ENCODE results near the gene PRM1. TPM values are rescaled to one million over a fixed set of nuclear protein-coding genes. Genes with fewer than 3 reads are reported as not detected.
A peak's percentile ranks its signal among the peaks of the same experiment; 100 is the strongest.

PRM1 gene
- total and polyA plus RNA-seq, 2 donors, result 0.34 TPM; not detected in 1

DNA sequence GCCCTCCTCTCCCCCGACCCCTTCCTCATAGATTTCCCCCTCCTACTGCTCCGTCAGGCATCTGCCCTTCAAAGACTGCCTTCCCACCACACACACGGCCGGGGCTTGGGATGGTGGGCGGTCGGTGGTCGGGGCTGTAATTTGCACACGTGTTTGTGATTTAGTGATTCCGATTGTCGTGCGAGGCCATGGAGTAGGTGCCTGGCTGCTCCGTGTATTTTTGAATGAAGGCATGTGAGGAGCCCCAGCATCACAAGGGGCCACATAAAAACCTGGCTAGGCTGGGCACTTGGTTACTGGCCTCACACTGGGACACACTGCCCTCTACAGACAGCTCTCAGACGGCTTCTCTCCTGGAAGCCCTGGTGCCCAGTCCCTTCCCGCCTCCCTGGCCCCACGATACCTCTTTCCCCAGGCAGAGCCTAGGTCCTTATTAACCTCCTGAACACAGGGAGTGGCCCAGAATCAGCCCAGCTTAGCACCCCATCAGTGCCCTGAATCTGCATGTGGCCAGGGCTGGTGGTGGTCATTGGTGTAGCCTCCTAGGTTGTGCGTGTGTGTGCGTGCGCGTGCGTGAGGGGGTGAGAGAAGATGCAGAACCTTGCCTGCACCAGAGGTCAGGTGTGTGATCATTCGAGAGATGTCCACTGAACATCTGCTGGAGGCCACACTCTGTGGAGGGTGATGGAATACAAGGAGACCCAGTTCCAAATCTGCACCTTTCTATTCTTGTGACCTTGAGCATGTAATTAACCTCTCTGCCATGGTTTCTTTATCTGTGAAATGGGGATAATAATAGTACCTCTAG lies 23.8 kb downstream of the PRM1 start:
- Histone ChIP-seq H3K4me3 (ENCODE audit: low read length in 2 of 2) (peak overlapping the region; percentile 89 to 93), H3K27ac (ENCODE audit: low read depth in 1 of 2, low read length in 1 of 2) (peak overlapping the region; percentile 37 to 93), H3K9me3 (ENCODE audit: control insufficient read depth in 2 of 2, insufficient read depth in 1 of 2, low read length in 1 of 2) (no peaks in the 10 kb centered on the region), H3K36me3 (ENCODE audit: control insufficient read depth in 2 of 2, insufficient read depth in 2 of 2, low read length in 1 of 2) (peaks cover 24 to 31% of the 10 kb centered on the region in 2 donors), H3K4me1 (ENCODE audit: control insufficient read depth in 2 of 2, insufficient read depth in 2 of 2, low read length in 2 of 2) (peaks cover 25 to 64% of the 10 kb centered on the region in 2 donors), H3K27me3 (ENCODE audit: control insufficient read depth in 2 of 2, insufficient read depth in 1 of 2, low read length in 1 of 2) (no peaks in the 10 kb centered on the region)
- WGBS, result 30% methylated on average over 21 of the region's 21 CpGs
- DNase-seq (ENCODE audit: low read depth in 6 of 9, low spot score in 9 of 9), result peak in 4 of 9 donors; percentile 50 to 77 (median 58)

GRCh38 chr16:11256661-11257130 lies 24.4 kb downstream of the PRM1 start:
- H3K27ac ChIP-seq (ENCODE audit: low read depth in 1 of 2, low read length in 1 of 2), result peak overlapping the region; percentile 93 to 94
- peaks cover 31 to 71% of the 10 kb centered on the region in 2 donors for H3K4me1 ChIP-seq (ENCODE audit: control insufficient read depth in 2 of 2, insufficient read depth in 2 of 2, low read length in 2 of 2)
- H3K9me3 ChIP-seq (ENCODE audit: control insufficient read depth in 2 of 2, insufficient read depth in 1 of 2, low read length in 1 of 2), result no peaks in the 10 kb centered on the region
- H3K36me3 ChIP-seq (ENCODE audit: control insufficient read depth in 2 of 2, insufficient read depth in 2 of 2, low read length in 1 of 2), result peaks cover 30 to 33% of the 10 kb centered on the region in 2 donors
- no peak for DNase-seq (ENCODE audit: low read depth in 6 of 9, low spot score in 9 of 9)
- WGBS, result under 1% methylated on average over 32 of the region's 32 CpGs
- peak overlapping the region; percentile 89 to 93 for H3K4me3 ChIP-seq (ENCODE audit: low read length in 2 of 2)
- no peaks in the 10 kb centered on the region for H3K27me3 ChIP-seq (ENCODE audit: control insufficient read depth in 2 of 2, insufficient read depth in 1 of 2, low read length in 1 of 2)

- peak within 1 kb of the TSS; percentile 93 to 94 for H3K27ac ChIP-seq (ENCODE audit: low read depth in 1 of 2, low read length in 1 of 2)
- no peaks in the 10 kb centered on the region for H3K27me3 ChIP-seq (ENCODE audit: control insufficient read depth in 2 of 2, insufficient read depth in 1 of 2, low read length in 1 of 2)
- no peaks in the 10 kb centered on the region for H3K9me3 ChIP-seq (ENCODE audit: control insufficient read depth in 2 of 2, insufficient read depth in 1 of 2, low read length in 1 of 2)
- peaks cover 31 to 77% of the 10 kb centered on the region in 2 donors for H3K4me1 ChIP-seq (ENCODE audit: control insufficient read depth in 2 of 2, insufficient read depth in 2 of 2, low read length in 2 of 2)
- WGBS, result under 1% methylated on average over 100 of the region's 100 CpGs
- peak within 1 kb of the TSS; percentile 89 to 93 for H3K4me3 ChIP-seq (ENCODE audit: low read length in 2 of 2)
- DNase-seq (ENCODE audit: low read depth in 6 of 9, low spot score in 9 of 9), result peak in 7 of 9 donors; percentile 57 to 94 (median 85)
- peaks cover 37 to 38% of the 10 kb centered on the region in 2 donors for H3K36me3 ChIP-seq (ENCODE audit: control insufficient read depth in 2 of 2, insufficient read depth in 2 of 2, low read length in 1 of 2)
Measured at GRCh38 chr16:11255737-11256660, 25.1 kb downstream of the PRM1 start, which contains the start of gene SOCS1. Gene SOCS1, minus strand, starts transcription at chr16:11256204. Its CDS starts 726 bp downstream, at chr16:11255478.

DNA sequence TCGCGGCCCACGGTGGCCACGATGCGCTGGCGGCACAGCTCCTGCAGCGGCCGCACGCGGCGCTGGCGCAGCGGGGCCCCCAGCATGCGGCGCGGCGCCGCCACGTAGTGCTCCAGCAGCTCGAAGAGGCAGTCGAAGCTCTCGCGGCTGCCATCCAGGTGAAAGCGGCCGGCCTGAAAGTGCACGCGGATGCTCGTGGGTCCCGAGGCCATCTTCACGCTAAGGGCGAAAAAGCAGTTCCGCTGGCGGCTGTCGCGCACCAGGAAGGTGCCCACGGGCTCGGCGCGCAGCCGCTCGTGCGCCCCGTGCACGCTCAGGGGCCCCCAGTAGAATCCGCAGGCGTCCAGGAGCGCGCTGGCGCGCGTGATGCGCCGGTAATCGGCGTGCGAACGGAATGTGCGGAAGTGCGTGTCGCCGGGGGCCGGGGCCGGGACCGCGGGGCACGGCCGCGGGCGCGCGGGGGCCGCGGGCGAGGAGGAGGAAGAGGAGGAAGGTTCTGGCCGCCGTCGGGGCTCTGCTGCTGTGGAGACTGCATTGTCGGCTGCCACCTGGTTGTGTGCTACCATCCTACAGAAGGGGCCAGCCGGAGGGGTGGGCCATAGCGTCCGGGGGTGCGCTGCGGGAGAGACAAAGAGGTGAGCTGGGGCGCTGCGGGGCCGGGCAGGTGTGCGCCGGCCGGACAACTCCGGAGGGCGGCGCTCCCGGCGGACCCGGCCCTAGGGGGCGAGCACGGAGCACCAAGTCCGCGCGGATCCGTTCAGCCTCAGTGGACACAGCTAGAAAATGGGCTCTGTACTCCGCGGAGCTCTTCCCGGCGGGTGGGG lies 26.0 kb downstream of the PRM1 start:
- Histone ChIP-seq H3K9me3 (ENCODE audit: control insufficient read depth in 2 of 2, insufficient read depth in 1 of 2, low read length in 1 of 2) (no peaks in the 10 kb centered on the region), H3K4me1 (ENCODE audit: control insufficient read depth in 2 of 2, insufficient read depth in 2 of 2, low read length in 2 of 2) (peaks cover 31 to 71% of the 10 kb centered on the region in 2 donors), H3K27ac (ENCODE audit: low read depth in 1 of 2, low read length in 1 of 2) (peak overlapping the region; percentile 84 to 93), H3K27me3 (ENCODE audit: control insufficient read depth in 2 of 2, insufficient read depth in 1 of 2, low read length in 1 of 2) (no peaks in the 10 kb centered on the region), H3K4me3 (ENCODE audit: low read length in 2 of 2) (peak overlapping the region; percentile 82 to 93), H3K36me3 (ENCODE audit: control insufficient read depth in 2 of 2, insufficient read depth in 2 of 2, low read length in 1 of 2) (peaks cover 40 to 42% of the 10 kb centered on the region in 2 donors)
- peak in 6 of 9 donors; percentile 56 to 84 (median 71) for DNase-seq (ENCODE audit: low read depth in 6 of 9, low spot score in 9 of 9)
- WGBS, result 1% methylated on average over 105 of the region's 105 CpGs

DNA sequence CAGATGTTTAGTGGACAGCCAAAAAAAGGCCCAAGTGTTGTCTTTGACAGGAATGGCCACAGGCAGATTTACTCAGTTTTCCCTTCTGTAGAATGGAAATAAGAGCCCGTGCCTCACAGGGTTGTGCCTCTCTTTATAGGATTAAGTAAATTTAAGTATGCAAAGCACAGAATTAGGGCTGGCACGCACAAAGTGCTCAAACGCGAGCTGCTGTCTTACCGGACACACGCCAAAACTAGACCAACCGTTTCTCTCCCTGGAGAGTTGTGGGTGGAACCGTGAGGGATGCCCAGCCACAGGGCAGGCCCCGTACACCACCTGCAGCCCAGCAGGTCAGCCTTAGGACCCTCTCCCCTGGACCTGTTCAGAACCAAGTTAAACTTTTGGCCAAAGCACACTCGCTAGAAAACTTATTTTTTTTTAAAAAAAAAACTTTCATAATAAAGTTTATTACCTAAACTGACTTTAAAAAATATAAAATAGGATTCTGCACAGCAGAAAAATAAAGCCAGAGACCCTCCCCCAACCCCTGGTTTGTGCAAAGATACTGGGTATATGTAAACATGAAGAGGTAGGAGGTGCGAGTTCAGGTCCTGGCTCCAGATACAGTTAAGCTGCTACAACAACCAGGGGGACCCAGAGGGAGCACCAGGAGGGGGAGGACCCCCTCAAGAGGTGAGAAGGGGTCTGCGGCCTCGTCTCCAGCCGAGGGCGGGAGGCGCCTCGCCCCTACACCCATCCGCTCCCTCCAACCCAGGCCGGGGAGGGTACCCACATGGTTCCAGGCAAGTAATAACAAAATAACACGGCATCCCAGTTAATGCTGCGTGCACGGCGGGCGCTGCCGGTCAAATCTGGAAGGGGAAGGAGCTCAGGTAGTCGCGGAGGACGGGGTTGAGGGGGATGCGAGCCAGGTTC lies 26.9 kb downstream of the PRM1 start:
- Histone ChIP-seq H3K36me3 (ENCODE audit: control insufficient read depth in 2 of 2, insufficient read depth in 2 of 2, low read length in 1 of 2) (peaks cover 43 to 49% of the 10 kb centered on the region in 2 donors), H3K27ac (ENCODE audit: low read depth in 1 of 2, low read length in 1 of 2) (peak overlapping the region; percentile 66 to 93), H3K4me3 (ENCODE audit: low read length in 2 of 2) (peak overlapping the region; percentile 82 to 93), H3K4me1 (ENCODE audit: control insufficient read depth in 2 of 2, insufficient read depth in 2 of 2, low read length in 2 of 2) (peaks cover 31 to 62% of the 10 kb centered on the region in 2 donors), H3K9me3 (ENCODE audit: control insufficient read depth in 2 of 2, insufficient read depth in 1 of 2, low read length in 1 of 2) (peaks cover 0 to 1% of the 10 kb centered on the region in 2 donors), H3K27me3 (ENCODE audit: control insufficient read depth in 2 of 2, insufficient read depth in 1 of 2, low read length in 1 of 2) (no peaks in the 10 kb centered on the region)
- WGBS, result 62% methylated on average over 29 of the region's 29 CpGs
- DNase-seq (ENCODE audit: low read depth in 6 of 9, low spot score in 9 of 9), result no peak

DNA sequence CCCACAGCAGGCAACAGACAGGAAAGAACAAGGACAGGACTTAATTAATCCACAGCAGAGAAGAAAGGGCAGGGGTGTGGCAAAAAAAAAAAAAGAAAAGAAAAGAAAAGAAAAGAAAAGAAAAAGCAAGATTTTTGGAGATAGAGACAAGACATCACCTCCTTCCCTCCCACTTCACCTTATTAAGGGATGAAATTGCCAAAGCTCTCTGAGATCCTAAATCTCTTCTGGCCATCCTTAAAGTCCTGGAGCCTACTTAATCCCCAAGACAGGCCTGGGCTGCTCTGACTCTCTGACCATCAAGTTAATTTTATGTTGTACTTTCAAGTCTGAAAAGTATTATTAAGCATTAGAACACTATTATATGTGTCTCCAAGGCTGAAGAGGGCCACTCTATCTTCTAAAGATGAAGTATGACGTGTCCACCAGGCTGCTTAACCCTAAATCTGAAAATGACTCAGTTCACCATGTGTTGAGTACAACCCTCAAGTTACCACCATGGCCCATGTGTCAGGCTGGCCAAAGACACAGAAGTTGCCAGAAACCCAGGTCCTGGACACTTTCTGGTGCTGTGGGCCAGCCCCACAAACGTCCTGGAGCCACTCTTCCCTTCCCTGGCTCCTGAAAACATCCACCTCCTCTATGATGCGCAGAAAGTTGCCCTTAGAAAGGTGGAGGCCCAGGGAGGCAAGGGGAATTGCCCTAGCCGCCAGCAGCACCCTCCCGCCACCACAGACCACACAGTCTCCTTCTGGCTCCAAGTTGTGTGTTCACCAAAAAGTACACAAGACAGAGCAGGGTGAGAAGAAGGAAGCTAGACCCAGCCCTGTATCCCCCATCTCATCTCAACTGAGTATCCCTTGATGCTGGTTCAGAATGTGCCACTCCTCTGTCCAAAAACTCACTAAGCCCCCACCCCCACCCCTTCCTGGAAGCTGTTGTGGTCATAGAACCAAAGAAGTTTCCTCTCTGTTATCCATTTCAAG lies 27.8 kb downstream of the PRM1 start:
- H3K36me3 ChIP-seq (ENCODE audit: control insufficient read depth in 2 of 2, insufficient read depth in 2 of 2, low read length in 1 of 2), result peaks cover 44 to 53% of the 10 kb centered on the region in 2 donors
- peak overlapping the region; percentile 66 to 78 for H3K27ac ChIP-seq (ENCODE audit: low read depth in 1 of 2, low read length in 1 of 2)
- DNase-seq (ENCODE audit: low read depth in 6 of 9, low spot score in 9 of 9), result peak in 1 of 9 donors; percentile 46
- peak overlapping the region; percentile 82 to 93 for H3K4me3 ChIP-seq (ENCODE audit: low read length in 2 of 2)
- H3K9me3 ChIP-seq (ENCODE audit: control insufficient read depth in 2 of 2, insufficient read depth in 1 of 2, low read length in 1 of 2), result peaks cover 0 to 1% of the 10 kb centered on the region in 2 donors
- WGBS, result 62% methylated on average over 5 of the region's 5 CpGs
- H3K4me1 ChIP-seq (ENCODE audit: control insufficient read depth in 2 of 2, insufficient read depth in 2 of 2, low read length in 2 of 2), result peaks cover 21 to 53% of the 10 kb centered on the region in 2 donors
- no peaks in the 10 kb centered on the region for H3K27me3 ChIP-seq (ENCODE audit: control insufficient read depth in 2 of 2, insufficient read depth in 1 of 2, low read length in 1 of 2)

DNA sequence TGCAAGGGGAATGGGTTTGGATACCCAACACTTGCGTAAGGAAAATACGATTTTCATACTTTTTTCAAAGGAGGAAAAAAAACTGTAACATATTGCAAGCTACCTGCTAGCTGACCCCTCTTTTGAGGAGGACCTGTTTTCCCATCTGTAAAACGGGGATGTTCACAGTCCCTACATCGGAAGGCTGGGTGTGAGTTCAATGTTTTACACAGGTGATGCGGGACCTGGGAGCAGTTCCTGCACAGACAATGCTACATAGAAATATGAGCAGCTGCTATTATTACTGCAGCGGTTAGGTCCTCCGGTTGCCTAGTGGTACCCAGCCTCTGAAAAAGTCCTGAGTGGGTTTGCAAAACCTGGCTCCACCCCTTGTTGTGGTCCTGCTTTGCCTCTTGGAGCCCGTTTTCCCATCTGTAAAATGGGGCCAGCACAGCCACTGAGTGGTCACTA lies 28.6 kb downstream of the PRM1 start:
- no peak for DNase-seq (ENCODE audit: low read depth in 6 of 9, low spot score in 9 of 9)
- Histone ChIP-seq H3K36me3 (ENCODE audit: control insufficient read depth in 2 of 2, insufficient read depth in 2 of 2, low read length in 1 of 2) (peaks cover 44 to 56% of the 10 kb centered on the region in 2 donors), H3K4me1 (ENCODE audit: control insufficient read depth in 2 of 2, insufficient read depth in 2 of 2, low read length in 2 of 2) (peaks cover 16 to 45% of the 10 kb centered on the region in 2 donors), H3K9me3 (ENCODE audit: control insufficient read depth in 2 of 2, insufficient read depth in 1 of 2, low read length in 1 of 2) (peaks cover 0 to 1% of the 10 kb centered on the region in 2 donors), H3K27me3 (ENCODE audit: control insufficient read depth in 2 of 2, insufficient read depth in 1 of 2, low read length in 1 of 2) (no peaks in the 10 kb centered on the region), H3K27ac (ENCODE audit: low read depth in 1 of 2, low read length in 1 of 2) (peak overlapping the region; percentile 32 to 62), H3K4me3 (ENCODE audit: low read length in 2 of 2) (peak overlapping the region; percentile 82 to 93)
- 91% methylated on average over 8 of the region's 8 CpGs for WGBS

Data from thymus (tissue), 11 donors.